Measurements from ENCODE around the gene ADAM33. TPM values are rescaled to one million over a fixed set of nuclear protein-coding genes. Genes with fewer than 3 reads are reported as not detected.

Gene ADAM33
- total RNA-seq, 4 donors from 2014 or later: 15.0 to 150 (median 44.6) TPM

GRCh38 chr20:3710703-3711483, 29.1 kb upstream of the ADAM33 start:
- peak; percentile 72 for DNase-seq
- peak overlapping the region in 2 of 4 donors; percentile 1 to 36 for H3K27ac ChIP-seq
- peaks cover 0 to 3% (median 0%) of the 10 kb centered on the region in 4 donors for H3K4me1 ChIP-seq
- peak; percentile 89 to 97 (median 95) for TF ChIP-seq CTCF (IDR thresholded peaks at IDR 0.05)
- TF ChIP-seq POLR2A (IDR thresholded peaks at IDR 0.05): no peak
- H3K27me3 ChIP-seq: no peaks in the 10 kb centered on the region
- H3K36me3 ChIP-seq: no peaks in the 10 kb centered on the region
- H3K4me3 ChIP-seq: no peak overlapping the region
- no peaks in the 10 kb centered on the region for H3K9me3 ChIP-seq
- intact Hi-C loops (cut with DNase I; ENCODE audit: low total_unique reads): loop anchor here (1.0 kb wide), 1 partner anchor 36 kb away; no protein-coding TSS in a partner anchor
- in situ Hi-C loops (cut with MboI; ENCODE audit: low pct_ligation_motif_present in 1 of 4, low pct_unique_long_range_greater_than_20kb in 1 of 4, low sequenced_read_pairs in 3 of 4): no loop called here
- WGBS, 2 donors (ENCODE audit: low coverage in 1 of 2): 26% methylated on average over 18 of the region's 18 CpGs; no CpG with 5 or more reads in 1 of the 2 donors

DNA sequence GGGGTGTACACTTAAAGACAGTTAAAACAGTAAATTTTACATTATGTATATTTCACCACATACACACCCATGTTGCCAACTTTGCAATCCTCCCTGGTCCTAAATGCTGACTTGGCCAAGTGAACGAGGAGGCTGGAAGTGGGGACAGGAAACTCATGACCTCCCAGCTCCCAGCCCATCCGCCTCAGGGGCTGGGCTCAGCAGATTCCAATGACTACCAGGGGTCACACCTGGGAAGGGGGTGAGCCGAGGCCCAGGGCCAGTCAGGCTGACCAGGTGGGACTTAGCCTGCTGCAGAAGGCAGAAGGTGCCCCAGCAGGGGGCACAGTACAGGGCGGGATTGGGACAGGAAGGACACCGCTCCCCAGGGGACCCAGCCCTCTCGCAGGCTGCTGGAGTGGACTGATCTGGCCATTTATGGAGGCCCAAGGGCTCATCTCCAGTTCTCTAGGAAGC, 28.2 kb upstream of the ADAM33 start:
- in situ Hi-C loops (cut with MboI; ENCODE audit: low pct_ligation_motif_present in 1 of 4, low pct_unique_long_range_greater_than_20kb in 1 of 4, low sequenced_read_pairs in 3 of 4) (no loop called here), intact Hi-C loops (cut with DNase I; ENCODE audit: low total_unique reads) (loop anchor here (1.0 kb wide), 1 partner anchor 35 kb away; no protein-coding TSS in a partner anchor)
- Histone ChIP-seq H3K4me3 (no peak overlapping the region), H3K27ac (peak overlapping the region in 2 of 4 donors; percentile 1 to 36), H3K4me1 (peaks cover 0 to 3% (median 0%) of the 10 kb centered on the region in 4 donors), H3K27me3 (no peaks in the 10 kb centered on the region), H3K9me3 (no peaks in the 10 kb centered on the region), H3K36me3 (no peaks in the 10 kb centered on the region)
- 51% methylated on average over 6 of the region's 6 CpGs; no CpG with 5 or more reads in 1 of the 2 donors for WGBS, 2 donors (ENCODE audit: low coverage in 1 of 2)
- no peak for DNase-seq
- TF ChIP-seq POLR2A (IDR thresholded peaks at IDR 0.05): no peak
- TF ChIP-seq CTCF (IDR thresholded peaks at IDR 0.05): no peak
- no peak for TF ChIP-seq POLR2AphosphoS5 (IDR thresholded peaks at IDR 0.05)
- no peak for TF ChIP-seq EP300 (IDR thresholded peaks at IDR 0.05; ENCODE audit: low read depth)

DNA sequence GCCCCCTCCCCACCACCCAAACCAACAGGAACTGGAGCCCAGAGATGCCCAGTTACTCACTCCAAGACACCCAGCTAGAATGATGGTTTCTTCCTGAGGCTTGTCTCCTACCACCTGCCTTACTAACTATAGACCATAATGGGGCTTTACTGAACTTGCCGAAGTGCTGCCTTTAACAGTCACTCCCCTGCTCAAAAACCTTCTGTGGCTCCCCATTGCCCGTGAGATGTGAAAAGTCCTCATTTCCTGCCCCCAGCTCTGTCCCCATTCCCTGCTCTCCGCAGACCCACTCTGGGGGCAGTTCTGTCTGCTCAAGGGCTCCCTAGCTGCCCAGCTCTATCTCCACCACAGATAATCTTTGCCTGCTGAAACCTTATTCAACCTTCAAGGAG, 25.7 kb upstream of the ADAM33 start:
- no peak overlapping the region for H3K4me3 ChIP-seq
- H3K9me3 ChIP-seq: no peaks in the 10 kb centered on the region
- in situ Hi-C loops (cut with MboI; ENCODE audit: low pct_ligation_motif_present in 1 of 4, low pct_unique_long_range_greater_than_20kb in 1 of 4, low sequenced_read_pairs in 3 of 4) (no loop called here), intact Hi-C loops (cut with DNase I; ENCODE audit: low total_unique reads) (no loop called here)
- no peak overlapping the region for H3K27ac ChIP-seq
- WGBS, 2 donors (ENCODE audit: low coverage in 1 of 2): 85% methylated on average over 3 of the region's 3 CpGs; no CpG with 5 or more reads in 1 of the 2 donors
- no peaks in the 10 kb centered on the region for H3K27me3 ChIP-seq
- no peak for TF ChIP-seq POLR2A (IDR thresholded peaks at IDR 0.05)
- TF ChIP-seq CTCF (IDR thresholded peaks at IDR 0.05): no peak
- TF ChIP-seq POLR2AphosphoS5 (IDR thresholded peaks at IDR 0.05): no peak
- TF ChIP-seq EP300 (IDR thresholded peaks at IDR 0.05; ENCODE audit: low read depth): no peak
- no peaks in the 10 kb centered on the region for H3K36me3 ChIP-seq
- DNase-seq: no peak
- H3K4me1 ChIP-seq: peaks cover 0 to 3% (median 0%) of the 10 kb centered on the region in 4 donors

DNA sequence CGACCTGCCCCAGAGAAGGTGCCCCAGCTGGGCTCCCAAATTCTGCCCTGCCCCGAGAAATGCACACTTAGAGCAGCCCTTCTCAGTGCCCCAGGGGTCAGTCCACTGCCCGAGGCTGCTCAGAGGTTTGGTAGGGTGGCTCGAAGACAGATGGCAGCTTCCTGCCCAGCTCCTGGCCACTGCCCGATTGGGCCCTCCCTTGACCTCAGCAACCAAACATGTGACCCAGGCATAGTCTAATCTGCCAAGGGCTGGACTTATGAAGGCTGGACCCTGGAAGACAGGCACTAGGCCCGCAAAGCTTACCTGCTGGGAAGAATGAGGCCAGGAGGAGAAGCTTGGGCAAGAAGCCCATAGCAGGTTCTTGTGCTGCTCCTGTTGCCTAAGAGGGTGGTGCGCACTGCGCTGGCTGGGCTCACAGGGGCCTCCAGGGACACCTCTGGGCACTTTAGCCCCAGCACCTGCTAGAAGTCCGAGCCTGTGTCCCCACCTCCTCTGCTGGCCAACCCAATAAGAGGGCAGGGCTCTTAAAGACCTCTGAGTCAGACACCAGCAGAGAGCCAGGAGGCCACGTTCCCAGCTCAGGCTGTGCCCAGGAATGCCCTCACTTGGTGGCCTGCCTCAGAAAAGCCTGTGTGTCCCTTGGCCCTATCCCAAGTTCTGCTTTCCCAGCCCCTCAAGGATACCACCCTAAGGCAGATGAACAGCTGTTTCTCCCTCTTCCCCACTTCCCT, 25.1 kb upstream of the ADAM33 start:
- TF ChIP-seq EP300 (IDR thresholded peaks at IDR 0.05; ENCODE audit: low read depth) (no peak), CTCF (IDR thresholded peaks at IDR 0.05) (no peak), POLR2A (IDR thresholded peaks at IDR 0.05) (no peak), POLR2AphosphoS5 (IDR thresholded peaks at IDR 0.05) (no peak)
- 81% methylated on average over 10 of the region's 10 CpGs; no CpG with 5 or more reads in 1 of the 2 donors for WGBS, 2 donors (ENCODE audit: low coverage in 1 of 2)
- Histone ChIP-seq H3K4me3 (no peak overlapping the region), H3K4me1 (peaks cover 0 to 3% (median 0%) of the 10 kb centered on the region in 4 donors), H3K9me3 (no peaks in the 10 kb centered on the region), H3K27me3 (no peaks in the 10 kb centered on the region), H3K27ac (no peak overlapping the region), H3K36me3 (no peaks in the 10 kb centered on the region)
- in situ Hi-C loops (cut with MboI; ENCODE audit: low pct_ligation_motif_present in 1 of 4, low pct_unique_long_range_greater_than_20kb in 1 of 4, low sequenced_read_pairs in 3 of 4): no loop called here
- no peak for DNase-seq
- intact Hi-C loops (cut with DNase I; ENCODE audit: low total_unique reads): no loop called here

Measured in transverse colon (tissue), 4 donors.